K562 (cell line): Measurements from ENCODE around the gene MAP2K3. TPM values are rescaled to one million over a fixed set of nuclear protein-coding genes. Genes with fewer than 3 reads are reported as not detected.

Experiments
- ATAC-seq: fragments of 200-7000 bp; cut with Tn5 transposase; 3 replicates; pipeline ENCODE4 v1.9.1; 2020; ENCODE audit warnings: moderate library complexity
- BruUV-seq: library from RNA; stranded (reverse); fragments of 400-500 nt; replicated peaks from 2 replicates; lab custom pipeline; 2021; lab: Mats Ljungman, UMichigan
- CTCF ChIA-PET: fragments of 300-600 bp; formaldehyde crosslinking; extraction: SDS; loops from one replicate; lab custom pipeline; 2021; ENCODE audit warnings: low intra/inter-chr PET ratio; lab: Yijun Ruan, JAX
- POLR2A ChIA-PET: fragments of 300-600, 350-650 bp; sonication (Branson Sonifier 250); formaldehyde crosslinking; extraction: SDS; loops from one replicate; lab custom pipeline; 2021; ENCODE audit warnings: antibody characterized with exemption, inconsistent platforms; lab: Yijun Ruan, JAX
- DNase-seq, 4 experiments: peaks; one replicate each; pipeline versions ENCODE4 v3.0.0 to v3.0.0-alpha.2; 2011 to 2018; ENCODE audit warnings: low spot score in 3 of 4, mixed read lengths in 3 of 4; ENCODE audit errors: extremely low read depth in 1 of 4
- FAIRE-seq: peaks from 2 replicates; lab custom pipeline; 2011; peaks lifted over from hg19 to GRCh38; lab: Jason Lieb, UNC
- H2AFZ ChIP-seq: 2 replicates; pipeline ENCODE4 v1.6.0; 2011; ENCODE audit warnings: low read depth, low read length, control low read depth, inconsistent platforms
- H3K27ac ChIP-seq: fragments of 200-600 bp; 3 replicates; pipeline ENCODE4 v1.8.0; 2011; ENCODE audit warnings: low read depth, mild to moderate bottlenecking, control low read depth, inconsistent platforms, low read length, moderate library complexity, mixed read lengths; ENCODE audit errors: extremely low read depth
- H3K27me3 ChIP-seq, 2 experiments: fragments of 300-600 bp in 1 of 2; 2 replicates in 1 of 2; 3 replicates in 1 of 2; pipeline versions ENCODE4 v1.6.0 to v1.8.0; 2011; ENCODE audit warnings: inconsistent platforms in 2 of 2, low read length in 2 of 2, mild to moderate bottlenecking in 1 of 2, mixed read lengths in 1 of 2, moderate library complexity in 1 of 2; ENCODE audit not compliant: control insufficient read depth in 2 of 2, insufficient read depth in 2 of 2
- H3K36me3 ChIP-seq: fragments of 300-600 bp; 3 replicates; pipeline ENCODE4 v1.8.0; 2011; ENCODE audit warnings: mild to moderate bottlenecking, low read length, inconsistent platforms; ENCODE audit not compliant: control insufficient read depth, insufficient read depth
- H3K4me1 ChIP-seq, 2 experiments: fragments of 200-600 bp in 1 of 2; replicated peaks in 1 of 2; 2 replicates in 1 of 2; 3 replicates in 1 of 2; pipeline versions ENCODE4 v1.5.1 to v1.8.0; 2011; ENCODE audit warnings: inconsistent platforms in 2 of 2, low read length in 2 of 2, mild to moderate bottlenecking in 1 of 2, mixed read lengths in 1 of 2, moderate library complexity in 1 of 2; ENCODE audit not compliant: control insufficient read depth in 2 of 2, insufficient read depth in 2 of 2
- H3K4me2 ChIP-seq: 2 replicates; pipeline ENCODE4 v1.6.1; 2011; ENCODE audit warnings: low read length, control low read depth, inconsistent platforms, mixed read lengths; ENCODE audit not compliant: insufficient read depth
- H3K4me3 ChIP-seq: fragments of 200-600 bp; sonication (generic), shearing (Covaris generic); 2 replicates; pipeline ENCODE4 v1.5.1; 2016; ENCODE audit warnings: control low read depth, inconsistent platforms
- H3K79me2 ChIP-seq: fragments of 200-600 bp; 3 replicates; pipeline ENCODE4 v1.8.0; 2011; ENCODE audit warnings: low read length, inconsistent platforms; ENCODE audit not compliant: control insufficient read depth, insufficient read depth
- H3K9ac ChIP-seq, 2 experiments: 2 replicates each; pipeline versions ENCODE4 v1.6.0 to v1.6.1; 2011; ENCODE audit warnings: low read depth in 2 of 2, low read length in 2 of 2, control low read depth in 1 of 2, inconsistent platforms in 1 of 2, mild to moderate bottlenecking in 1 of 2, mixed read lengths in 1 of 2; ENCODE audit not compliant: insufficient read depth in 1 of 2
- H3K9me1 ChIP-seq: one replicate; pipeline ENCODE4 v1.6.0; 2011; ENCODE audit warnings: inconsistent platforms, mild to moderate bottlenecking, low read length, moderate library complexity; ENCODE audit not compliant: control insufficient read depth, insufficient read depth
- H3K9me3 ChIP-seq: replicated peaks from 2 replicates; pipeline ENCODE4 v1.5.1; 2011; ENCODE audit warnings: low read depth, low read length, inconsistent platforms; ENCODE audit not compliant: control insufficient read depth, insufficient read depth
- H4K20me1 ChIP-seq: replicated peaks from 2 replicates; pipeline ENCODE4 v1.6.1; 2011; ENCODE audit warnings: low read length, inconsistent platforms, mixed read lengths; ENCODE audit not compliant: control insufficient read depth, insufficient read depth
- CCNT2 ChIP-seq: IDR thresholded peaks from 2 replicates; pipeline ENCODE4 v1.6.1; 2011; ENCODE audit warnings: borderline replicate concordance, low read depth, mild to moderate bottlenecking, moderate library complexity, mixed read lengths, low read length; ENCODE audit not compliant: insufficient read length; ENCODE audit errors: extremely low read depth
- EGR1 ChIP-seq: fragments of 450-650 bp; conservative IDR thresholded peaks from 2 replicates; pipeline ENCODE4 v1.6.1; 2017; ENCODE audit warnings: mild to moderate bottlenecking
- FOXA3 ChIP-seq, 2 experiments: fragments of 450-650 bp in 1 of 2; sonication (generic) in 1 of 2; formaldehyde crosslinking; IDR thresholded peaks in 1 of 2; conservative IDR thresholded peaks in 1 of 2; 2 replicates each; pipeline versions ENCODE4 v1.4.0 to v1.8.0; 2020 to 2022; ENCODE audit warnings: mild to moderate bottlenecking in 2 of 2, missing genetic modification reagents in 1 of 2
- GTF2A2 ChIP-seq: IDR thresholded peaks from 2 replicates; pipeline ENCODE4 v1.6.1; 2016; ENCODE audit warnings: mild to moderate bottlenecking, missing genetic modification characterization, missing compliant biosample characterization
- LCOR ChIP-seq: sonication (generic); formaldehyde crosslinking; IDR thresholded peaks from 2 replicates; pipeline ENCODE4 v1.8.0; 2022; ENCODE audit warnings: mild to moderate bottlenecking, missing genetic modification reagents
- MCM5 ChIP-seq: fragments of 450-650 bp; IDR thresholded peaks from 2 replicates; pipeline ENCODE4 v1.6.1; 2016; ENCODE audit warnings: low read depth
- NR3C1 ChIP-seq: sonication (generic); formaldehyde crosslinking; IDR thresholded peaks from 2 replicates; pipeline ENCODE4 v1.8.1; 2022; ENCODE audit warnings: missing genetic modification reagents
- SREBF1 ChIP-seq: fragments of 150-350 bp; IDR thresholded peaks from 2 replicates; pipeline ENCODE4 v1.6.1; 2014; ENCODE audit warnings: antibody characterized with exemption, low read depth, low read length, borderline replicate concordance
- STAT5A ChIP-seq: IDR thresholded peaks from 2 replicates; pipeline ENCODE4 v1.6.1; 2012; ENCODE audit warnings: low read length, inconsistent platforms, borderline replicate concordance
- TCF3 ChIP-seq: sonication (generic); formaldehyde crosslinking; IDR thresholded peaks from 2 replicates; pipeline ENCODE4 v1.4.0; 2020; ENCODE audit warnings: mild to moderate bottlenecking, missing genetic modification reagents
- TGIF2 ChIP-seq: sonication (generic); formaldehyde crosslinking; IDR thresholded peaks from 2 replicates; pipeline ENCODE4 v1.8.1; 2022; ENCODE audit warnings: mild to moderate bottlenecking, missing genetic modification reagents, moderate library complexity
- YBX1 ChIP-seq: fragments of 450-650 bp; IDR thresholded peaks from 2 replicates; pipeline ENCODE4 v1.7.1; 2016; ENCODE audit warnings: mild to moderate bottlenecking
- ZNF77 ChIP-seq: fragments of 250-450 bp; sonication (Bioruptor Pico); IDR thresholded peaks from 2 replicates; pipeline ENCODE4 v1.5.0; 2020
- WGBS: fragments of 100-300 bp; shearing (Covaris generic); methylation state at CpG from one replicate; pipeline ENCODE4 v1.1.6; 2016; ENCODE audit warnings: low coverage, mixed read lengths; ENCODE audit not compliant: insufficient coverage; ENCODE audit errors: missing lambda C conversion rate; 5-methylcytosine and 5-hydroxymethylcytosine counted together
- in situ Hi-C: fragments of 300-500 bp; cut with MboI; formaldehyde crosslinking; loops from 4 replicates; pipeline ENCODE4 v1.15.0; 2018; ENCODE audit warnings: inconsistent platforms, mixed read lengths
- intact Hi-C: fragments of 100-400 bp; cut with micrococcal nuclease; formaldehyde crosslinking; loops from 2 replicates; pipeline ENCODE4 v1.14.2; 2022
- polyA plus RNA-seq, 8 experiments: library from polyadenylated mRNA; depleted of rRNA in 4 of 8; stranded (reverse) in 5 of 8; unstranded in 3 of 8; fragments of >200 nt; fragmentation: Nextera tagmentation in 2 of 8; fragmentation: Illumina TruSeq in 1 of 8; extraction: Ambion mirVana in 2 of 8; extraction: Trizol in 1 of 8; gene quantifications; 2 replicates each; pipeline versions ENCODE4 v1.2.1 to v1.2.3, GENCODE V29; 2011 to 2014; ENCODE audit warnings: inconsistent platforms in 1 of 8, missing spikeins in 1 of 8
- total RNA-seq, 7 experiments: library from RNA; depleted of rRNA in 6 of 7; stranded (reverse); fragments of >200 nt in 6 of 7; fragmentation: Illumina TruSeq in 2 of 7; extraction: Trizol in 2 of 7; gene quantifications; 2 replicates each; pipeline versions ENCODE4 v1.2.1 to v1.2.3, GENCODE V29; 2011 to 2021; ENCODE audit warnings: low replicate concordance in 1 of 7
- TF ChIP-seq, protein P1 (sequence below): sonication (generic); formaldehyde crosslinking; IDR thresholded peaks from 2 replicates; pipeline ENCODE4 v1.8.0; 2022; ENCODE audit warnings: missing genetic modification reagents, mild to moderate bottlenecking, moderate library complexity, borderline replicate concordance
- TF ChIP-seq, protein P2 (sequence below): sonication (generic); formaldehyde crosslinking; IDR thresholded peaks from 2 replicates; pipeline ENCODE4 v1.8.0; 2022; ENCODE audit warnings: mild to moderate bottlenecking, missing genetic modification reagents

The MAP2K3 gene
- total and polyA plus RNA-seq, 9 of the 15 experiments (the other 6 are each of a cell fraction or from before 2014, with no cell fraction given), result 0.18 to 14.8 (median 3.5) TPM

DNA sequence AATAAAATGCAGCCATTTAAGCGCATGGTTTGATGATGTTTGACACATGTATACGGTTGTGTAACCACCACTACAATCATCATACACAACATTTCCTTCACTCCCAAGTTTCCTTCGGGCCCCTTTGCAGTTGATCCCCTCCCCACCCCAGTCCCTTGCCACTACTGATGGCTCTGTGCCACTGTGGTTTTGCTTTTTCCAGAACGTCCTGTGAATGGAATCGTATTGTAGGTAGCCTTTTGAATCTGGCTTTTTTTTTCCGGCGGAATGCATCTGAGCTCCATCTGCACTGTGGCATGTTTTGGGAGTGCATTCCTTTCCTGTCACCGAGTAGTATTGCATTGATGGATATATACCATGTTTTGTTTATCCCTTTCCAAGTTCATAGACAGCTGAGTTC lies 15.1 kb upstream of the MAP2K3 start:
- H3K9me3 ChIP-seq, result no peaks in the 10 kb centered on the region
- no peak overlapping the region for H2AFZ ChIP-seq
- H3K27ac ChIP-seq, result no peak overlapping the region
- H3K4me3 ChIP-seq, result no peak overlapping the region
- peaks cover 23 to 25% of the 10 kb centered on the region in 2 experiments; a peak in 4 of 5 replicates for H3K4me1 ChIP-seq
- in situ Hi-C loops (no loop called here), intact Hi-C loops (no loop called here)
- H3K4me2 ChIP-seq, result no peak overlapping the region
- no peaks in the 10 kb centered on the region for H3K27me3 ChIP-seq
- H3K9me1 ChIP-seq, result no peaks in the 10 kb centered on the region
- peaks cover 3% of the 10 kb centered on the region; the same call in 1 of the 2 replicates for H4K20me1 ChIP-seq
- CTCF ChIA-PET, result no interaction called here
- no peak for TF ChIP-seq NR3C1 (CRISPR knock-in tag)
- no peak for TF ChIP-seq STAT5A
- TF ChIP-seq YBX1, result no peak
- TF ChIP-seq, all 486 proteins: peak for 0
- Histone ChIP-seq H3K9ac (no peak overlapping the region), H3K79me2 (no peaks in the 10 kb centered on the region), H3K36me3 (no peaks in the 10 kb centered on the region)
- 61% methylated on average over 8 of the region's 8 CpGs for WGBS
- ATAC-seq, result no peak
- FAIRE-seq, result no peak
- DNase-seq, result no peak
- no TSS peak for BruUV-seq
- POLR2A ChIA-PET, result no interaction called here

DNA sequence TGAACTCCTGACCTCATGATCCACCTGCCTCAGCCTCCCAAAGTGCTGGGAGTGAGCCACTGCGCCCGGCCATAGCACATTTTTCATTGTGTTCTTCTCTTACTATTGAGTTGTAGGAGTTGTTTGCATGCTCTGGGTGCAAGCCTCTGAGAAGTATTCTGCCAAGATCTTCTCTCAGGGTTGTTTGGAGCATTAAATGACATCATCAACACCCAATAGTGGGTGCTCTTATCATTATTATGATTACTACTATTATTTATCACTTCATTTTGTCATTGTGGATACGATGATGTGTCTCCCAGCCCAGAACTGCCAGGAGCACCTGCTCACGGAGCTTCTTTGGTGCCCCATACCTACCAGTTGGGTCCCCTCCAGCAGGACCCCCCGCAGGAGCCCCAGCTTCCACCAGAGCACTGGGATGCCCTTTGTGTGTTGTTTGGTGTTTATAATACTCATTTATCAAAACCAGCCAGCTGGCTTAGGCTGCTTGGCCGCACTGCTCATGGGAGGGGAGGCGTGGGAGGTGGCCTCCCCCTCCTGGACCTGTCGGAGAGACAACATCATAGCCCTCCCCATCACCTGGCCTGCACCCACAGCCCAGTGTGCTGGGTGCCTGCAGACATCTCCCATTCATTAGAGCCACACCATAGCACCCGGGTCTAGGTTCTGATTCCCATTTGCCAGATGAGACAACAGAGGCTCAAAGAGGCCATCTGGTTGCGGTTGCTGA lies 12.9 kb upstream of the MAP2K3 start:
- ChIA-PET CTCF (no interaction called here), POLR2A (no interaction called here)
- 53% methylated on average over 6 of the region's 10 CpGs for WGBS
- Histone ChIP-seq H3K36me3 (no peaks in the 10 kb centered on the region), H2AFZ (no peak overlapping the region), H3K9me1 (no peaks in the 10 kb centered on the region), H3K4me2 (peak overlapping the region; percentile 43; the same call in 1 of the 2 replicates), H3K27ac (no peak overlapping the region), H3K9me3 (no peaks in the 10 kb centered on the region), H3K79me2 (no peaks in the 10 kb centered on the region), H3K9ac (no peak overlapping the region), H3K27me3 (no peaks in the 10 kb centered on the region), H3K4me1 (peaks cover 28 to 43% of the 10 kb centered on the region in 2 experiments; a peak in 4 of 5 replicates), H4K20me1 (peaks cover 3% of the 10 kb centered on the region; the same call in 1 of the 2 replicates), H3K4me3 (no peak overlapping the region)
- intact Hi-C loops, result no loop called here
- FAIRE-seq (no peak), ATAC-seq (no peak), DNase-seq (peak in 3 of 4 experiments; percentile 25 to 48 (median 33))
- in situ Hi-C loops, result loop anchor here (10.0 kb wide), 1 partner anchor 243 kb away; no protein-coding TSS in a partner anchor
- BruUV-seq, result no TSS peak
- TF ChIP-seq TCF3 (CRISPR knock-in tag), result peak; percentile 14; the same call in 1 of the 2 replicates
- peak; percentile 25 for TF ChIP-seq CCNT2
- no peak for TF ChIP-seq LCOR (CRISPR knock-in tag)
- TF ChIP-seq FOXA3 (CRISPR knock-in tag; conservative IDR thresholded peaks at IDR 0.05 in 1 of 2, IDR thresholded peaks at IDR 0.05 in 1 of 2), result no peak
- TF ChIP-seq SREBF1, result no peak
- TF ChIP-seq, protein P1, sequence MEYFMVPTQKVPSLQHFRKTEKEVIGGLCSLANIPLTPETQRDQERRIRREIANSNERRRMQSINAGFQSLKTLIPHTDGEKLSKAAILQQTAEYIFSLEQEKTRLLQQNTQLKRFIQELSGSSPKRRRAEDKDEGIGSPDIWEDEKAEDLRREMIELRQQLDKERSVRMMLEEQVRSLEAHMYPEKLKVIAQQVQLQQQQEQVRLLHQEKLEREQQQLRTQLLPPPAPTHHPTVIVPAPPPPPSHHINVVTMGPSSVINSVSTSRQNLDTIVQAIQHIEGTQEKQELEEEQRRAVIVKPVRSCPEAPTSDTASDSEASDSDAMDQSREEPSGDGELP (CRISPR knock-in tag), result peak; percentile 41; the same call in 1 of the 2 replicates
- TF ChIP-seq GTF2A2 (tag), result no peak
- no peak for TF ChIP-seq ZNF77
- TF ChIP-seq, protein P2, sequence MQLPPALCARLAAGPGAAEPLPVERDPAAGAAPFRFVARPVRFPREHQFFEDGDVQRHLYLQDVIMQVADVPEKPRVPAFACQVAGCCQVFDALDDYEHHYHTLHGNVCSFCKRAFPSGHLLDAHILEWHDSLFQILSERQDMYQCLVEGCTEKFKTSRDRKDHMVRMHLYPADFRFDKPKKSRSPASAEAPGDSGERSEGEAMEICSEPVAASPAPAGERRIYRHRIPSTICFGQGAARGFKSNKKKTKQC (CRISPR knock-in tag), result no peak
- TF ChIP-seq EGR1, result peak; percentile 42; the same call in 1 of the 2 replicates
- TF ChIP-seq TGIF2 (CRISPR knock-in tag), result no peak
- TF ChIP-seq MCM5, result no peak
